OCI-LY7 (cell line): ENCODE measurements around the gene LRPAP1. TPM values are rescaled to one million over a fixed set of nuclear protein-coding genes. Genes with fewer than 3 reads are reported as not detected.

ENCODE experiments used
- BruUV-seq: library from RNA; stranded (reverse); fragments of 400-500 nt; replicated peaks from 2 replicates; lab custom pipeline; 2021; lab: Mats Ljungman, UMichigan
- CTCF ChIA-PET: fragments of 300-600 bp; sonication (Branson Sonifier 250); formaldehyde crosslinking; loops from one replicate; lab custom pipeline; 2022; ENCODE audit warnings: antibody characterized with exemption; ENCODE audit not compliant: unreplicated experiment; lab: Charles Lee
- POLR2A ChIA-PET: fragments of 300-600 bp; sonication (Branson Sonifier 250); formaldehyde crosslinking; loops from one replicate; lab custom pipeline; 2022; ENCODE audit warnings: antibody characterized with exemption; lab: Charles Lee
- DNase-seq: peaks from one replicate; pipeline ENCODE4 v3.0.0-alpha.2; 2015; ENCODE audit warnings: low spot score
- H2AFZ ChIP-seq: fragments of 200-600 bp; sonication (generic), shearing (Covaris generic); 2 replicates; pipeline ENCODE4 v1.6.1; 2014; ENCODE audit warnings: mild to moderate bottlenecking, antibody characterized with exemption, low read length, moderate library complexity
- H3K27ac ChIP-seq: fragments of 200-600 bp; sonication (generic); 2 replicates; pipeline ENCODE4 v1.5.1; 2014; ENCODE audit warnings: mixed run types, low read depth, mild to moderate bottlenecking, moderate library complexity, low read length, inconsistent platforms; ENCODE audit not compliant: poor library complexity, severe bottlenecking
- H3K36me3 ChIP-seq: fragments of 200-600 bp; sonication (generic); 2 replicates; pipeline ENCODE4 v1.6.1; 2014; ENCODE audit warnings: mild to moderate bottlenecking, antibody characterized with exemption, low read length, moderate library complexity, mixed read lengths; ENCODE audit not compliant: insufficient read depth
- H3K4me1 ChIP-seq: fragments of 200-600 bp; sonication (generic); 2 replicates; pipeline ENCODE4 v1.5.1; 2014; ENCODE audit warnings: mild to moderate bottlenecking, low read length; ENCODE audit not compliant: insufficient read depth, poor library complexity, severe bottlenecking
- H3K4me2 ChIP-seq: fragments of 200-600 bp; sonication (generic); 2 replicates; pipeline ENCODE4 v1.6.1; 2014; ENCODE audit warnings: mild to moderate bottlenecking, low read length
- H3K4me3 ChIP-seq: fragments of 200-600 bp; sonication (generic); 2 replicates; pipeline ENCODE4 v1.5.1; 2014; ENCODE audit warnings: mild to moderate bottlenecking, low read depth, low read length; ENCODE audit not compliant: poor library complexity, severe bottlenecking
- H3K79me2 ChIP-seq: fragments of 200-600 bp; sonication (generic); 2 replicates; pipeline ENCODE4 v1.6.1; 2016; ENCODE audit warnings: low read depth, mild to moderate bottlenecking, low read length, moderate library complexity, mixed read lengths; ENCODE audit not compliant: insufficient read depth
- H3K9me2 ChIP-seq: fragments of 200-600 bp; sonication (generic); 2 replicates; pipeline ENCODE4 v1.6.1; 2016; ENCODE audit warnings: mild to moderate bottlenecking, low read length, mixed read lengths; ENCODE audit not compliant: insufficient read depth
- H3K9me3 ChIP-seq: fragments of 200-600 bp; sonication (generic); 2 replicates; pipeline ENCODE4 v1.6.1; 2014; ENCODE audit warnings: mild to moderate bottlenecking, mixed run types, low read length, mixed read lengths
- H4K20me1 ChIP-seq: fragments of 200-600 bp; sonication (generic); 2 replicates; pipeline ENCODE4 v1.6.1; 2014; ENCODE audit warnings: mild to moderate bottlenecking, antibody characterized with exemption, low read length, moderate library complexity, mixed read lengths; ENCODE audit not compliant: insufficient read depth
- CTCF ChIP-seq: fragments of 200-600 bp; sonication (generic); conservative IDR thresholded peaks from 2 replicates; pipeline ENCODE4 v1.5.1; 2014; ENCODE audit warnings: mild to moderate bottlenecking, antibody characterized with exemption, low read length, moderate library complexity, mixed read lengths
- EZH2phosphoT487 ChIP-seq: fragments of 200-600 bp; sonication (generic); IDR thresholded peaks from 2 replicates; pipeline ENCODE4 v1.6.1; 2018; ENCODE audit warnings: low read depth, borderline replicate concordance, mild to moderate bottlenecking, mixed run types, antibody characterized with exemption, low read length, moderate library complexity, mixed read lengths
- intact Hi-C: fragments of 100-400 bp; cut with micrococcal nuclease; formaldehyde crosslinking; loops from one replicate; pipeline ENCODE4 v1.10.0; 2022; ENCODE audit not compliant: unreplicated experiment
- total RNA-seq, 2 experiments: library from RNA; depleted of rRNA in 1 of 2; stranded (reverse); fragments of >200 nt in 1 of 2; shearing (Covaris generic) in 1 of 2; gene quantifications; 2 replicates each; pipeline ENCODE4 v1.2.3, GENCODE V29; 2014 to 2022

Gene LRPAP1
- total RNA-seq, 2 experiments from 2014 or later = 46.2 to 54.7 TPM

GRCh38 chr4:3479358-3480101 lies 52.7 kb downstream of the LRPAP1 start:
- ChIA-PET CTCF (interaction anchor here (0.9 kb wide), 1 partner anchor 14 kb away, joined by 4 read pairs; no protein-coding TSS in a partner anchor), POLR2A (no interaction called here)
- intact Hi-C loops = loop anchor here (1.0 kb wide), 1 partner anchor 133 kb away; no protein-coding TSS in a partner anchor

GRCh38 chr4:3478446-3479357 lies 53.5 kb downstream of the LRPAP1 start:
- BruUV-seq = no TSS peak

More at GRCh38 chr4:3479358-3480101, 52.7 kb downstream of the LRPAP1 start:
- Histone ChIP-seq H3K36me3 (no peaks in the 10 kb centered on the region), H4K20me1 (no peaks in the 10 kb centered on the region; the same call in 1 of the 2 replicates), H3K79me2 (no peaks in the 10 kb centered on the region), H3K4me1 (peaks cover 3% of the 10 kb centered on the region), H3K27ac (no peak overlapping the region), H3K4me3 (no peak overlapping the region), H2AFZ (no peak overlapping the region), H3K9me2 (no peaks in the 10 kb centered on the region), H3K4me2 (no peak overlapping the region), H3K9me3 (no peaks in the 10 kb centered on the region)
- no TSS peak for BruUV-seq
- no peak for TF ChIP-seq CTCF
- TF ChIP-seq EZH2phosphoT487 = no peak
- DNase-seq = no peak

More at GRCh38 chr4:3478446-3479357, 53.5 kb downstream of the LRPAP1 start:
- TF ChIP-seq CTCF = no peak
- no peak for TF ChIP-seq EZH2phosphoT487
- H3K36me3 ChIP-seq = no peaks in the 10 kb centered on the region
- no peak overlapping the region for H3K4me2 ChIP-seq
- intact Hi-C loops = no loop called here
- CTCF ChIA-PET = no interaction called here
- DNase-seq = no peak
- no peaks in the 10 kb centered on the region for H3K4me1 ChIP-seq
- no peaks in the 10 kb centered on the region for H3K9me2 ChIP-seq
- POLR2A ChIA-PET = no interaction called here
- H2AFZ ChIP-seq = no peak overlapping the region
- H3K9me3 ChIP-seq = no peaks in the 10 kb centered on the region
- no peaks in the 10 kb centered on the region; the same call in 1 of the 2 replicates for H4K20me1 ChIP-seq
- H3K79me2 ChIP-seq = no peaks in the 10 kb centered on the region
- H3K27ac ChIP-seq = no peak overlapping the region
- no peak overlapping the region for H3K4me3 ChIP-seq
